Pulmonary artery endothelial cell (primary cell): ENCODE results near the gene ARHGAP9. TPM values are rescaled to one million over a fixed set of nuclear protein-coding genes. Genes with fewer than 3 reads are reported as not detected.
"Not testable (repeated sequence)": the region's sequence is repeated elsewhere in the genome, so short reads cannot be mapped to it uniquely, and the experiment has no call there.

Experiments used
- DNase-seq: peaks from one replicate; pipeline ENCODE4 v3.0.0-alpha.2; 2011; ENCODE audit warnings: low read depth, low spot score
- total RNA-seq: library from RNA; depleted of rRNA; stranded (reverse); fragments of >200 nt; gene quantifications from 2 replicates; pipeline ENCODE4 v1.2.3, GENCODE V29; 2014

Gene ARHGAP9
- total RNA-seq, 1 donor from 2014 or later: under 0.01 TPM

DNA sequence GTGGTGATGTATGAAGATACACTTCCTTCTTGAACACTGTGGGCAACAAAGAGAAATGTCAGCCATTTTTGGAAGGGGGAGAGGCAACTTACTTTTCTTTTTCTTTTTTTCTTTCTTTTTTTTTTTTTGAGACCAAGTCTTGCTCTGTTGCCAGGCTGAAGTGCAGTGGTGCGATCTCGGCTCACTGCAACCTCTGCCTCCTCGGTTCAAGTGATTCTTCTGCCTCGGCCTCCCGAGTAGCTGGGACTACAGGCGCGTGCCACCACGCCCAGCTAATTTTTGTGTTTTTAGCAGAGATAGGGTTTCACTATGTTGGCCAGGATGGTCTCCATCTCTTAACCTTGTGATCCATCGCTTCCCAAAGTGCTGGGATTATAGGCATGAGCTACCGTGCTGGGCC is 38.1 kb upstream of the ARHGAP9 start:
- DNase-seq: not testable (repeated sequence)

GRCh38 chr12:57517187-57517586 is 37.5 kb upstream of the ARHGAP9 start:
- no peak for DNase-seq

GRCh38 chr12:57516617-57517153 is 37.0 kb upstream of the ARHGAP9 start:
- DNase-seq: no peak

DNA sequence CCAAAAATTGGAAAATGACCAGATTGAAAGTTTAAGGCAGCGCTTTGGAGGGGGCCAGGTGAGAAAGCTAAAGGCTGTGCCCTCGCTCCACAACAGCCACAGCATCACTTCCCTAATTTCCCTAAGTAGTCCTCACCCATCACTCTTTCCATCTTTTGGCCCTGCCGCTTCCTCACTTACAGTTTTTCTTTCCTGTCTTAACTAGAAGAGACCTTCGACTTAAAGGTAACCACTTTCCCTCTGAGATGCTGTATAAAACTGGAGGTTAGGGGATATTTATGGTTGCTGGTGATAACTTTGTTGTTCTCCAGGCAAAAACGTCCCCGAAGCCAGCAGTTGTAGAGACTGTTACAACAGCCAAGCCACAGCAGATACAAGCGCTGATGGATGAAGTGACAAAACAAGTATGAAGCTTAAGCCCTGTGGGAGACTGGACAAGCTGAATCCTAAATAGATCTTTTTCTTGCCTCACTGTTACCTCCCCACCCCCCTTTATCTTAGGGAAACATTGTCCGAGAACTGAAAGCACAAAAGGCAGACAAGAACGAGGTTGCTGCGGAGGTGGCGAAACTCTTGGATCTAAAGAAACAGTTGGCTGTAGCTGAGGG is 36.4 kb upstream of the ARHGAP9 start:
- DNase-seq: no peak

DNA sequence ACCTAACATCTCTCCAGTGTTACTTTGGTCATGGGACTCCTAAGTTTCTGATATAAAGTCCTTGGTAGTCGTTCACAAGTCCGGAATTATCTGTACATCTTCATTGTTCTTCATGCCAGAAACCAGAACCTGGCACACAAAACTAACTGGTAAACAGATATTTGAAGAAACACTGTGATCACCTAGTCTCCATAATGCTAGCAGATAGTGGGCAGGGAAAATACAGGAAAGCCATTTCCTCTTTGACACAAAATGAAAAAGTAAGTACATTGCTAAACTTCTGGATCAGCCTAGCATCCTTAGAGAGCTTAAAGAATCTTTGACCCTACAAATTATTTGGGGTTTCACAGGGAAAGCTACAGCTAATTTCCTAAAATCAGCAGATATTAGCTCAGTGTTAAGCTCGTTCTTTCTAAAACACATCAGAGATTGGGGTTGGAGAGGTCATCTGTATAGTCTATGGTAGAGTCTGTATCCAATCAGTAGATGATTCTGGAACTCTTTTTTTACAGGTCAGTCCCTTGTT is 35.8 kb upstream of the ARHGAP9 start:
- no peak for DNase-seq

DNA sequence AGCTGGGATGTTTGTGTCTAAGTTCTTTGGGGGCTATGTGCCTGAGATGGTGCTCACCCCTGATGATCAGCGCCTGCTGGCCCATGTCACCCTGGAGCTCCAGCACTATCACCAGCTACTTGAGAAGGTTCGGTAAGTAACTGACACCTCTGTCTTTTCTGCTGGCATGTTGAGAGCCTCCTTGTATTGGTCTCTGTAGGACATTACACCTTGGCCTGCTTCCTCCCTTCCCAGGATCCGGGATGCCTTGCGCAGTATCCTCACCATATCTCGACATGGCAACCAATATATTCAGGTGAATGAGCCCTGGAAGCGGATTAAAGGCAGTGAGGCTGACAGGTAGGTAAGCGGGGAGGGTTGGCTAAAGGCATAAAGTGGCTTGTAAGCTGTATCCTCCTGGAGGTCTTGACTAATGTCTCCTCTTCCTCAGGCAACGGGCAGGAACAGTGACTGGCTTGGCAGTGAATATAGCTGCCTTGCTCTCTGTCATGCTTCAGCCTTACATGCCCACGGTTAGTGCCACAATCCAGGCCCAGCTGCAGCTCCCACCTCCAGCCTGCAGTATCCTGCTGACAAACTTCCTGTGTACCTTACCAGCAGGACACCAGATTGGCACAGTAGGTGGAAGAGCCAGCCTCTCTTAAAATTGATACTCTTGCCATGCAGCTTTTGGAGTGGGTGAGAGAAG is 35.2 kb upstream of the ARHGAP9 start:
- DNase-seq: no peak

GRCh38 chr12:57514246-57514645 is 34.6 kb upstream of the ARHGAP9 start:
- DNase-seq: not testable (repeated sequence)

DNA sequence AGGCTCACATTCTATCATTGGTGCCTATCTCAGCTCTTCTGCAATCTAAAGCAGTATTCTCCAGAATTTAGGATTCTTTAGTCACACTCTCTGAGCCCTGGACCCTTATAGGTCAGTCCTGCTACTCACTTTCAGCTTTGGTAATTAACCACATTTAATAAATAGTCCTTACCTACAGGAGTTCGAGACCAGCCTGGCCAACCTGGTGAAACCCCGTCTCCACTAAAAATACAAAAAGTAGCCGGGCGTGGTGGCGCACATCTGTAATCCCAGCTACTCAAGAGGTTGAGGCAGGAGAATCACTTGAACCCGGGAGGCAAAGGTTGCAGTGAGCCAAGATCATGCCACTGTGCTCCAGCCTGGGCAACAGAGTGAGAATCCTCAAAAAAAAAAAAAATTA is 34.0 kb upstream of the ARHGAP9 start:
- not testable (repeated sequence) for DNase-seq

- no peak for DNase-seq
Measured at GRCh38 chr12:57513266-57513665, 33.6 kb upstream of the ARHGAP9 start.

- DNase-seq: no peak
Measured at GRCh38 chr12:57512665-57513064, 33.0 kb upstream of the ARHGAP9 start.

- DNase-seq: no peak
Measured at GRCh38 chr12:57511588-57512325, 32.1 kb upstream of the ARHGAP9 start.

- no peak for DNase-seq
Measured at GRCh38 chr12:57511161-57511560, 31.5 kb upstream of the ARHGAP9 start.

DNA sequence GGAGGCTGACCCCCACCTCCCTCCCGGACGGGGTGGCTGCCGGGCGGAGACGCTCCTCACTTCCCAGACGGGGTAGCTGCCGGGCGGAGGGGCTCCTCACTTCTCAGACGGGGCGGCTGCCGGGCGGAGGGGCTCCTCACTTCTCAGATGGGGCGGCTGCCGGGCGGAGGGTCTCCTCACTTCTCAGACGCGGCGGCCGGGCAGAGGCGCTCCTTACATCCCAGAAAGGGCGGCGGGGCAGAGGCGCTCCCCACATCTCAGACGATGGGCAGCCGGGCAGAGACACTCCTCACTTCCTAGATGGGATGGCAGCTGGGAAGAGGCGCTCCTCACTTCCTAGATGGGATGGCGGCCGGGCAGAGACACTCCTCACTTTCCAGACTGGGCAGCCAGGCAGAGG is 28.1 kb upstream of the ARHGAP9 start:
- not testable (repeated sequence) for DNase-seq

GRCh38 chr12:57506541-57506940 is 26.9 kb upstream of the ARHGAP9 start:
- not testable (repeated sequence) for DNase-seq

- DNase-seq: not testable (repeated sequence)
Measured at GRCh38 chr12:57502311-57502969, 22.8 kb upstream of the ARHGAP9 start.

- no peak for DNase-seq
Measured at GRCh38 chr12:57500213-57500612, 20.5 kb upstream of the ARHGAP9 start.

GRCh38 chr12:57498571-57498970 is 18.9 kb upstream of the ARHGAP9 start:
- DNase-seq: no peak

GRCh38 chr12:57498132-57498502 is 18.5 kb upstream of the ARHGAP9 start:
- no peak for DNase-seq

DNA sequence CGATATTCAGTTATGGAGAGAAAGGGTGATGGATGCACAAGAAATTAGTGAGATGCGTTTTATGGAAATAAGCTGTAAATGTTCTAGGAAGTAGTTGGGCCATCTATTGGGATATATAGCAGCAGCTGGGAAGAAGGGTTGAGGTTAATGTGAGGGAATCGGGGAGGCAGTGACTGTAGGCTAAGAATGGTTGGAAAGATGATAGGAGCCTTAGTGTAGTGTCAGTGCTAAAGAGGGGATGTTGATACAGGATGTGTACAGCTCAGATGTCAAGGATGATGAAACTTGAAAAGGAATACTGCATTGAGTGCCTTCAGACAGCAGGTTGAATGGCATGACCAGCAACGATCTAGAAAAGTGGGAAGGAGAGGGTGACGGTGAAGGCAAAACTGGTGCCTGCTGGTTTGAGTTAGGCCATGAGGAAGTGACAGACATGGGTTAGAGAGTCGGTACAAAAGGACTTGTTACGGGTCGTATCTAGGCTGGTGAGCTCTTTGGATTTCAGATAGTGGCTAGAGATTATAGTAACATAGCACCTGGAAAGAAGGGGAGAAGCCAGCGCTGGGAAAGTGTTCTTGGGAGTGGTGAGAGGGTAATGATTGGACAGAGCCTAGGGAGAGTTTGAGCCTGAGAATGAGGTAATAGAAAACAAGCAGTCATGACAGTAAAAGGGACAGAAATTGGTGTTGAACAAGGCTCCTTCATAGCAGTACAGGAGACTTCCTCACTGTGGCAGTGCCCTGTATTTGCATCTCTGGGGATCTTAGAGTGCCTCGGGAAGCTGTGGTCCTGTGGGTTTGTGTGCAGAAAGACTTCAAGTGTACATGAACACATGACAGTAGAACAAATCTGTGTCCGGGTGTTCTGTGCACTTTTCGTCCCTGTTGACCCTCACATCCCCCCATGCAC is 17.8 kb upstream of the ARHGAP9 start:
- DNase-seq: no peak

DNA sequence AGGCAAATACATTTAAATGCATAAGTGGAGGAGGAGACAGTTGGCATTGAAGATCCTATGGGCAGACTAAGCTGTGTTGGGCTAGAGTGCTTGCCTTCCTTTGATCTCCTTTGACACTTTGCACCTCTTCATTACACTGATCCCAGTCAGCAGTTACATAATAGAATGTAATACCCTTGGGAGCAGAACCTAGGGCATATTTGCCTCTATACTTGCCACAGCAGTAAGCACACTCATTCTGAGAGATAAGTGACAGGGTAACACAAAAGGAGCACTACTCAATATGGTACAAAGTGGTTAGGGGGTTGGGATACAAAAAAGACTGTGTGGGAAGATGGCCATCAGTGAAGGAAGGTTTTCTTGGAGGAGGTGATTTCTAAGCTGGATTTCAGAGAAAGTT is 17.2 kb upstream of the ARHGAP9 start:
- DNase-seq: no peak
